ENCODE measurements around the gene MMAB.

DNA sequence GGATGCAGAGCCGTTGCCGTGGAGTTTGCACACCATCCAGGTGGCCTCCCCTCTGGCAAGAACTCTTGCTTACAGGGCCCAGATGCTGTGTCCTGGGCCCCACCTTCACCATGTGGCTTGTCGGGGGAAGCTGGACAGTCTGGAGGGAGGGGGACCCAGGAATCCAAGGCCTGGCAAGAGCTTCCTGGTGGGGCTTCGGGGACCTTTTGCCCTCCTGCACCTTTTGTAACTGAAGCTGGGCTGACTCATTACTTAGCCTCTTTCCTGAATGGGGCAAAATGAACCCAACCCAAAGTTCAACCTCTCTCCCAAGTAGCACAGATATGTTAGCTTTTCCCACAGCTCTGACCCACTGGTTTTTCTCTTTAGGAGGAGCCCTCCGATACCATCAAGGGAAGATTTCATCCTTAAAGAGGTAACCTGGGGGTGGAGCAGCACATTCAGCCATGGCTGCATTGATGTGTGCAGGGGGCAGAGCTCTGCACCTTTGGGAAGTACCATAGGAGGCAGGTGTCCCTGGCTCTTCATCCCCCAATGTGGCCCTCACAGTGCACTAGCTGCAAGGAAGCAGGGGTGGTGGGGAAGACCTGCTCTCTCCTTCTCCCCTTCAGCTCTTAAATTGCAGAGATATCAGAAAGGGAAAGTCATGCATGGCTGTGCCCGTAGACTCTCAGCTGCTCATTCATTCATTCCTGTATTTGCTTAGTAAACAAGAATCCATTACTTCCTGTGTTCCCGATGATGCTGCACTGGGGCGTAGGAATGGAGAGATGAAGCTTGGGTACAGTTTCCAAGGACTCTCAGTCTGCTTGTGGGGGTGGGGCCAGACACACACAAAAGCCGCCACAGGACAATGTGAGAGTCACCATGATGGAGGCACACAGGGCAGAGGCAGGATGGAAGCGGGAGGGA, 13.3 kb upstream of the MMAB start:
- TF ChIP-seq TCF7L2 (IDR thresholded peaks at IDR 0.05; ENCODE audit: borderline replicate concordance, extremely low read depth, insufficient read depth, insufficient read length) (no peak), EZH2 (IDR thresholded peaks at IDR 0.05) (no peak), ELF1 (IDR thresholded peaks at IDR 0.05; ENCODE audit: borderline replicate concordance, low read depth) (no peak), ZFX (IDR thresholded peaks at IDR 0.05) (no peak), RAD21 (IDR thresholded peaks at IDR 0.05; ENCODE audit: low read depth) (no peak), YY1 (IDR thresholded peaks at IDR 0.05; ENCODE audit: extremely low read depth, insufficient replicate concordance, low read depth, low read length) (no peak), POLR2AphosphoS5 (IDR thresholded peaks at IDR 0.05; ENCODE audit: low read depth, low read length) (no peak), POLR2A (IDR thresholded peaks at IDR 0.05; ENCODE audit: borderline replicate concordance, extremely low read depth, insufficient read depth, insufficient read length) (no peak), CEBPB (IDR thresholded peaks at IDR 0.05; ENCODE audit: low read depth) (no peak), ZNF274 (IDR thresholded peaks at IDR 0.05; ENCODE audit: low read depth, low read length) (no peak)
- TF ChIP-seq, protein P1, sequence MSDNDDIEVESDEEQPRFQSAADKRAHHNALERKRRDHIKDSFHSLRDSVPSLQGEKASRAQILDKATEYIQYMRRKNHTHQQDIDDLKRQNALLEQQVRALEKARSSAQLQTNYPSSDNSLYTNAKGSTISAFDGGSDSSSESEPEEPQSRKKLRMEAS (IDR thresholded peaks at IDR 0.05) = no peak
- TF ChIP-seq, protein P2, sequence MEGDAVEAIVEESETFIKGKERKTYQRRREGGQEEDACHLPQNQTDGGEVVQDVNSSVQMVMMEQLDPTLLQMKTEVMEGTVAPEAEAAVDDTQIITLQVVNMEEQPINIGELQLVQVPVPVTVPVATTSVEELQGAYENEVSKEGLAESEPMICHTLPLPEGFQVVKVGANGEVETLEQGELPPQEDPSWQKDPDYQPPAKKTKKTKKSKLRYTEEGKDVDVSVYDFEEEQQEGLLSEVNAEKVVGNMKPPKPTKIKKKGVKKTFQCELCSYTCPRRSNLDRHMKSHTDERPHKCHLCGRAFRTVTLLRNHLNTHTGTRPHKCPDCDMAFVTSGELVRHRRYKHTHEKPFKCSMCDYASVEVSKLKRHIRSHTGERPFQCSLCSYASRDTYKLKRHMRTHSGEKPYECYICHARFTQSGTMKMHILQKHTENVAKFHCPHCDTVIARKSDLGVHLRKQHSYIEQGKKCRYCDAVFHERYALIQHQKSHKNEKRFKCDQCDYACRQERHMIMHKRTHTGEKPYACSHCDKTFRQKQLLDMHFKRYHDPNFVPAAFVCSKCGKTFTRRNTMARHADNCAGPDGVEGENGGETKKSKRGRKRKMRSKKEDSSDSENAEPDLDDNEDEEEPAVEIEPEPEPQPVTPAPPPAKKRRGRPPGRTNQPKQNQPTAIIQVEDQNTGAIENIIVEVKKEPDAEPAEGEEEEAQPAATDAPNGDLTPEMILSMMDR (IDR thresholded peaks at IDR 0.05 in 2 of 3, conservative IDR thresholded peaks at IDR 0.05 in 1 of 3; ENCODE audit: borderline replicate concordance in 1 of 3, insufficient read depth in 1 of 3, low read depth in 2 of 3, low read length in 2 of 3) = no peak
- TF ChIP-seq, protein P3, sequence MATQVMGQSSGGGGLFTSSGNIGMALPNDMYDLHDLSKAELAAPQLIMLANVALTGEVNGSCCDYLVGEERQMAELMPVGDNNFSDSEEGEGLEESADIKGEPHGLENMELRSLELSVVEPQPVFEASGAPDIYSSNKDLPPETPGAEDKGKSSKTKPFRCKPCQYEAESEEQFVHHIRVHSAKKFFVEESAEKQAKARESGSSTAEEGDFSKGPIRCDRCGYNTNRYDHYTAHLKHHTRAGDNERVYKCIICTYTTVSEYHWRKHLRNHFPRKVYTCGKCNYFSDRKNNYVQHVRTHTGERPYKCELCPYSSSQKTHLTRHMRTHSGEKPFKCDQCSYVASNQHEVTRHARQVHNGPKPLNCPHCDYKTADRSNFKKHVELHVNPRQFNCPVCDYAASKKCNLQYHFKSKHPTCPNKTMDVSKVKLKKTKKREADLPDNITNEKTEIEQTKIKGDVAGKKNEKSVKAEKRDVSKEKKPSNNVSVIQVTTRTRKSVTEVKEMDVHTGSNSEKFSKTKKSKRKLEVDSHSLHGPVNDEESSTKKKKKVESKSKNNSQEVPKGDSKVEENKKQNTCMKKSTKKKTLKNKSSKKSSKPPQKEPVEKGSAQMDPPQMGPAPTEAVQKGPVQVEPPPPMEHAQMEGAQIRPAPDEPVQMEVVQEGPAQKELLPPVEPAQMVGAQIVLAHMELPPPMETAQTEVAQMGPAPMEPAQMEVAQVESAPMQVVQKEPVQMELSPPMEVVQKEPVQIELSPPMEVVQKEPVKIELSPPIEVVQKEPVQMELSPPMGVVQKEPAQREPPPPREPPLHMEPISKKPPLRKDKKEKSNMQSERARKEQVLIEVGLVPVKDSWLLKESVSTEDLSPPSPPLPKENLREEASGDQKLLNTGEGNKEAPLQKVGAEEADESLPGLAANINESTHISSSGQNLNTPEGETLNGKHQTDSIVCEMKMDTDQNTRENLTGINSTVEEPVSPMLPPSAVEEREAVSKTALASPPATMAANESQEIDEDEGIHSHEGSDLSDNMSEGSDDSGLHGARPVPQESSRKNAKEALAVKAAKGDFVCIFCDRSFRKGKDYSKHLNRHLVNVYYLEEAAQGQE (IDR thresholded peaks at IDR 0.05; ENCODE audit: low read depth) = no peak
